Measurements from ENCODE around the gene IFT52. TPM values are rescaled to one million over a fixed set of nuclear protein-coding genes. Genes with fewer than 3 reads are reported as not detected.
"Not testable (repeated sequence)": the region's sequence is repeated elsewhere in the genome, so short reads cannot be mapped to it uniquely, and the experiment has no call there.

Gene IFT52
- total RNA-seq, 1 donor from 2014 or later, result 47.0 TPM

- Mint-ChIP-seq H3K4me1 (ENCODE audit: unreplicated experiment) (peaks cover 19% of the 10 kb centered on the region), H3K9me3 (no peaks in the 10 kb centered on the region), H3K36me3 (no peaks in the 10 kb centered on the region), H3K27ac (no peak overlapping the region), H3K4me3 (no peak overlapping the region), H3K27me3 (no peaks in the 10 kb centered on the region)
- TF ChIP-seq CTCF (conservative IDR thresholded peaks at IDR 0.05), result no peak
- no peak for DNase-seq (ENCODE audit: extremely low spot score, unreplicated experiment)
These were observed 4.1 kb upstream of the IFT52 start for GRCh38 chr20:43586641-43587040.

- H3K9me3 Mint-ChIP-seq; DNase-seq (ENCODE audit: extremely low spot score, unreplicated experiment); H3K36me3 Mint-ChIP-seq; H3K27ac Mint-ChIP-seq; H3K27me3 Mint-ChIP-seq; H3K4me3 Mint-ChIP-seq: not testable (repeated sequence)
- peaks cover 19% of the 10 kb centered on the region for H3K4me1 Mint-ChIP-seq (ENCODE audit: unreplicated experiment)
These were observed 2.2 kb upstream of the IFT52 start for GRCh38 chr20:43588526-43588925.

GRCh38 chr20:43590036-43590391 is 723 bp upstream of the IFT52 start:
- Mint-ChIP-seq H3K36me3 (peaks cover 12% of the 10 kb centered on the region), H3K4me3 (peak overlapping the region; percentile 94), H3K27me3 (no peaks in the 10 kb centered on the region), H3K27ac (peak overlapping the region; percentile 99), H3K4me1 (ENCODE audit: unreplicated experiment) (peaks cover 19% of the 10 kb centered on the region), H3K9me3 (no peaks in the 10 kb centered on the region)
- no peak for TF ChIP-seq CTCF (conservative IDR thresholded peaks at IDR 0.05)
- no peak for DNase-seq (ENCODE audit: extremely low spot score, unreplicated experiment)

- H3K27ac Mint-ChIP-seq; H3K9me3 Mint-ChIP-seq; H3K4me3 Mint-ChIP-seq; DNase-seq (ENCODE audit: extremely low spot score, unreplicated experiment); H3K27me3 Mint-ChIP-seq; H3K4me1 Mint-ChIP-seq (ENCODE audit: unreplicated experiment): not testable (repeated sequence)
- peaks cover 22% of the 10 kb centered on the region for H3K36me3 Mint-ChIP-seq
These were observed 11.2 kb downstream of the IFT52 start for GRCh38 chr20:43601960-43602359.

GRCh38 chr20:43603124-43603523 is 12.4 kb downstream of the IFT52 start:
- Mint-ChIP-seq H3K4me1 (ENCODE audit: unreplicated experiment) (no peaks in the 10 kb centered on the region), H3K27ac (no peak overlapping the region), H3K36me3 (peaks cover 23% of the 10 kb centered on the region), H3K4me3 (no peak overlapping the region), H3K27me3 (no peaks in the 10 kb centered on the region), H3K9me3 (no peaks in the 10 kb centered on the region)
- no peak for DNase-seq (ENCODE audit: extremely low spot score, unreplicated experiment)
- TF ChIP-seq CTCF (conservative IDR thresholded peaks at IDR 0.05), result no peak

GRCh38 chr20:43605715-43606114 is 15.0 kb downstream of the IFT52 start:
- TF ChIP-seq CTCF (conservative IDR thresholded peaks at IDR 0.05), result no peak
- no peaks in the 10 kb centered on the region for H3K9me3 Mint-ChIP-seq
- H3K27ac Mint-ChIP-seq, result no peak overlapping the region
- peaks cover 18% of the 10 kb centered on the region for H3K36me3 Mint-ChIP-seq
- no peaks in the 10 kb centered on the region for H3K27me3 Mint-ChIP-seq
- DNase-seq (ENCODE audit: extremely low spot score, unreplicated experiment), result no peak
- no peak overlapping the region for H3K4me3 Mint-ChIP-seq
- H3K4me1 Mint-ChIP-seq (ENCODE audit: unreplicated experiment), result no peaks in the 10 kb centered on the region

GRCh38 chr20:43607278-43607677 is 16.5 kb downstream of the IFT52 start:
- peaks cover 18% of the 10 kb centered on the region for H3K36me3 Mint-ChIP-seq

More at GRCh38 chr20:43607278-43607677, 16.5 kb downstream of the IFT52 start:
- not testable (repeated sequence) for H3K27me3 Mint-ChIP-seq; H3K4me1 Mint-ChIP-seq (ENCODE audit: unreplicated experiment); H3K9me3 Mint-ChIP-seq; H3K27ac Mint-ChIP-seq; DNase-seq (ENCODE audit: extremely low spot score, unreplicated experiment); H3K4me3 Mint-ChIP-seq
